Measurements from ENCODE around the gene PRXL2C. TPM values are rescaled to one million over a fixed set of nuclear protein-coding genes. Genes with fewer than 3 reads are reported as not detected.

PRXL2C gene
- total and polyA plus RNA-seq, 2 of the 13 experiments (the other 11 are each of a cell fraction or from before 2014, with no cell fraction given): 11.0 to 13.2 TPM

DNA sequence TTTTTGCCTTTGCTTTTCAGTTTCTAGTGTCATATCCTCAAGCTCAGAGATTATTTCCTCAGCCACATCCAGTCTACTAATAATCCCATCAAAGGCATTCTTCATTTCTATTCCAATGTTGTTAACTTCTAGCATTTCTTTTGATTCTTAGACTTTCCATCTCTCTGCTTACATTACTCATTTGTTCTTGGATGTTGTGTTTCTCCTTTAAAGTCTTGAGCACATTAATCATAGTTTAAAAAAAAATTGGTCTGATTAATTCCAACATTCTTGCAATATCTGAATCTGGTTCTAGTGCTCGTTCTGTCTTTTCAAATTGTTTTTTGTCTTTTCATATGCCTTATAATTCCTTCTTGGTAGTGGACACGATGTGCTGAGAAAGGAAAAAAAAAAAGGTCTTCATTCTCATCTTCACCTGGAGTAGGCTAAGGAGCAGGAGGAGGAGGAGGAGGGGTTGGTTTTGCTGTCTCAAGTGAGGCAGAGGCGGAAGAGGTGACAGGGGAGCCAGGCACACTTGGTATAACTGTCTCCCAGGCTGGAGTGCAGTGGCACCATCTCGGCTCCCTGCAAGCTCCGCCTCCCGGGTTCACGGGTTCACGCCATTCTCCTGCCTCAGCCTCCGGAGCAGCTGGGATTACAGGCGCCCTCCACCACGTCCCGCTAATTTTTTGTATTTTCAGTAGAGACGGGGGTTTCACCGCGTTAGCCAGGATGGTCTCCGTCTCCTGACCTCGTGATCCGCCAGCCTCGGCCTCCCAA is 16.3 kb downstream of the PRXL2C start:
- Histone ChIP-seq H3K4me3 (replicated peaks in 1 of 3; ENCODE audit: insufficient read depth in 1 of 3, low read depth in 2 of 3, low read length in 3 of 3) (no peak overlapping the region), H3K4me2 (ENCODE audit: low read depth, low read length) (no peak overlapping the region)
- ATAC-seq: no peak

More for the DNA sequence above, 16.3 kb downstream of the PRXL2C start:
- DNase-seq (ENCODE audit: low spot score) (no peak), FAIRE-seq (no peak)
- H3K9me3 ChIP-seq (ENCODE audit: low read length): no peaks in the 10 kb centered on the region
- in situ Hi-C loops (cut with HindIII; ENCODE audit: extremely low pct_ligation_motif_present, low pct_unique_long_range_greater_than_20kb) (no loop called here), intact Hi-C loops (cut with micrococcal nuclease; ENCODE audit: unreplicated experiment) (no loop called here)
- no peak overlapping the region for H3K9ac ChIP-seq (ENCODE audit: insufficient read depth, low read depth, low read length)
- no peak overlapping the region for H3K27ac ChIP-seq (ENCODE audit: extremely low read length, insufficient read depth, low read length)
- H4K20me1 ChIP-seq (ENCODE audit: insufficient read depth, low read length): no peaks in the 10 kb centered on the region
- H3K27me3 ChIP-seq (ENCODE audit: control insufficient read depth in 1 of 2, insufficient read depth in 2 of 2, low read length in 2 of 2): no peaks in the 10 kb centered on the region
- TF ChIP-seq ZNF816 (CRISPR knock-in tag; IDR thresholded peaks at IDR 0.05; ENCODE audit: borderline replicate concordance): no peak
- TF ChIP-seq CCDC6 (CRISPR knock-in tag; IDR thresholded peaks at IDR 0.05): no peak
- TF ChIP-seq, protein P1, sequence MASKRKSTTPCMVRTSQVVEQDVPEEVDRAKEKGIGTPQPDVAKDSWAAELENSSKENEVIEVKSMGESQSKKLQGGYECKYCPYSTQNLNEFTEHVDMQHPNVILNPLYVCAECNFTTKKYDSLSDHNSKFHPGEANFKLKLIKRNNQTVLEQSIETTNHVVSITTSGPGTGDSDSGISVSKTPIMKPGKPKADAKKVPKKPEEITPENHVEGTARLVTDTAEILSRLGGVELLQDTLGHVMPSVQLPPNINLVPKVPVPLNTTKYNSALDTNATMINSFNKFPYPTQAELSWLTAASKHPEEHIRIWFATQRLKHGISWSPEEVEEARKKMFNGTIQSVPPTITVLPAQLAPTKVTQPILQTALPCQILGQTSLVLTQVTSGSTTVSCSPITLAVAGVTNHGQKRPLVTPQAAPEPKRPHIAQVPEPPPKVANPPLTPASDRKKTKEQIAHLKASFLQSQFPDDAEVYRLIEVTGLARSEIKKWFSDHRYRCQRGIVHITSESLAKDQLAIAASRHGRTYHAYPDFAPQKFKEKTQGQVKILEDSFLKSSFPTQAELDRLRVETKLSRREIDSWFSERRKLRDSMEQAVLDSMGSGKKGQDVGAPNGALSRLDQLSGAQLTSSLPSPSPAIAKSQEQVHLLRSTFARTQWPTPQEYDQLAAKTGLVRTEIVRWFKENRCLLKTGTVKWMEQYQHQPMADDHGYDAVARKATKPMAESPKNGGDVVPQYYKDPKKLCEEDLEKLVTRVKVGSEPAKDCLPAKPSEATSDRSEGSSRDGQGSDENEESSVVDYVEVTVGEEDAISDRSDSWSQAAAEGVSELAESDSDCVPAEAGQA (IDR thresholded peaks at IDR 0.05; ENCODE audit: low read depth): no peak
- TF ChIP-seq, protein P1 (CRISPR knock-in tag; IDR thresholded peaks at IDR 0.05; ENCODE audit: borderline replicate concordance): no peak
- TF ChIP-seq ZNF724P (CRISPR knock-in tag; IDR thresholded peaks at IDR 0.05; ENCODE audit: borderline replicate concordance): no peak
- no peak for TF ChIP-seq HDAC1 (CRISPR knock-in tag; IDR thresholded peaks at IDR 0.05)
- TF ChIP-seq FOXK2 (IDR thresholded peaks at IDR 0.05): no peak
- TF ChIP-seq TARDBP (CRISPR knock-in tag; IDR thresholded peaks at IDR 0.05): no peak
- TF ChIP-seq, protein P2, sequence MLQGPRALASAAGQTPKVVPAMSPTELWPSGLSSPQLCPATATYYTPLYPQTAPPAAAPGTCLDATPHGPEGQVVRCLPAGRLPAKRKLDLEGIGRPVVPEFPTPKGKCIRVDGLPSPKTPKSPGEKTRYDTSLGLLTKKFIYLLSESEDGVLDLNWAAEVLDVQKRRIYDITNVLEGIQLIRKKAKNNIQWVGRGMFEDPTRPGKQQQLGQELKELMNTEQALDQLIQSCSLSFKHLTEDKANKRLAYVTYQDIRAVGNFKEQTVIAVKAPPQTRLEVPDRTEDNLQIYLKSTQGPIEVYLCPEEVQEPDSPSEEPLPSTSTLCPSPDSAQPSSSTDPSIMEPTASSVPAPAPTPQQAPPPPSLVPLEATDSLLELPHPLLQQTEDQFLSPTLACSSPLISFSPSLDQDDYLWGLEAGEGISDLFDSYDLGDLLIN (CRISPR knock-in tag; IDR thresholded peaks at IDR 0.05; ENCODE audit: borderline replicate concordance): no peak
- TF ChIP-seq, protein P3, sequence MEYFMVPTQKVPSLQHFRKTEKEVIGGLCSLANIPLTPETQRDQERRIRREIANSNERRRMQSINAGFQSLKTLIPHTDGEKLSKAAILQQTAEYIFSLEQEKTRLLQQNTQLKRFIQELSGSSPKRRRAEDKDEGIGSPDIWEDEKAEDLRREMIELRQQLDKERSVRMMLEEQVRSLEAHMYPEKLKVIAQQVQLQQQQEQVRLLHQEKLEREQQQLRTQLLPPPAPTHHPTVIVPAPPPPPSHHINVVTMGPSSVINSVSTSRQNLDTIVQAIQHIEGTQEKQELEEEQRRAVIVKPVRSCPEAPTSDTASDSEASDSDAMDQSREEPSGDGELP (IDR thresholded peaks at IDR 0.05; ENCODE audit: borderline replicate concordance, low read depth): no peak
- TF ChIP-seq, protein P4, sequence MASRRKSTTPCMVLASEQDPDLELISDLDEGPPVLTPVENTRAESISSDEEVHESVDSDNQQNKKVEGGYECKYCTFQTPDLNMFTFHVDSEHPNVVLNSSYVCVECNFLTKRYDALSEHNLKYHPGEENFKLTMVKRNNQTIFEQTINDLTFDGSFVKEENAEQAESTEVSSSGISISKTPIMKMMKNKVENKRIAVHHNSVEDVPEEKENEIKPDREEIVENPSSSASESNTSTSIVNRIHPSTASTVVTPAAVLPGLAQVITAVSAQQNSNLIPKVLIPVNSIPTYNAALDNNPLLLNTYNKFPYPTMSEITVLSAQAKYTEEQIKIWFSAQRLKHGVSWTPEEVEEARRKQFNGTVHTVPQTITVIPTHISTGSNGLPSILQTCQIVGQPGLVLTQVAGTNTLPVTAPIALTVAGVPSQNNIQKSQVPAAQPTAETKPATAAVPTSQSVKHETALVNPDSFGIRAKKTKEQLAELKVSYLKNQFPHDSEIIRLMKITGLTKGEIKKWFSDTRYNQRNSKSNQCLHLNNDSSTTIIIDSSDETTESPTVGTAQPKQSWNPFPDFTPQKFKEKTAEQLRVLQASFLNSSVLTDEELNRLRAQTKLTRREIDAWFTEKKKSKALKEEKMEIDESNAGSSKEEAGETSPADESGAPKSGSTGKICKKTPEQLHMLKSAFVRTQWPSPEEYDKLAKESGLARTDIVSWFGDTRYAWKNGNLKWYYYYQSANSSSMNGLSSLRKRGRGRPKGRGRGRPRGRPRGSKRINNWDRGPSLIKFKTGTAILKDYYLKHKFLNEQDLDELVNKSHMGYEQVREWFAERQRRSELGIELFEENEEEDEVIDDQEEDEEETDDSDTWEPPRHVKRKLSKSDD (CRISPR knock-in tag; IDR thresholded peaks at IDR 0.05; ENCODE audit: low read depth): no peak
- no peak for TF ChIP-seq ZNF205 (CRISPR knock-in tag; IDR thresholded peaks at IDR 0.05)
- TF ChIP-seq ATF1 (CRISPR knock-in tag; IDR thresholded peaks at IDR 0.05): no peak
- no peak for TF ChIP-seq ELF3 (CRISPR knock-in tag; IDR thresholded peaks at IDR 0.05)
- WGBS (ENCODE audit: low lambda C conversion rate): 91% methylated on average over 19 of the region's 19 CpGs
- H2AFZ ChIP-seq (ENCODE audit: low read length): no peak overlapping the region
- H3K4me1 ChIP-seq (ENCODE audit: insufficient read depth, low read length): peaks cover 13% of the 10 kb centered on the region
- H3K79me2 ChIP-seq (ENCODE audit: insufficient read depth, low read length): no peaks in the 10 kb centered on the region
- CTCF ChIA-PET (ENCODE audit: low intra/inter-chr PET ratio, low total read pairs): no interaction called here
- H3K36me3 ChIP-seq (replicated peaks in 1 of 2; ENCODE audit: control insufficient read depth in 1 of 2, insufficient read depth in 2 of 2, low read length in 2 of 2): 0 out of 5 replicates have a peak, but pooled peaks cover 0 to 3% of the 10 kb centered on the region in 2 experiments
- POLR2A ChIA-PET: no interaction called here
- BruUV-seq (replicated peaks): no TSS peak
